Liver (tissue), 3 donors: ENCODE data around the gene MAB21L2.

ENCODE experiments used
- CTCF ChIP-seq: fragments of 150-350 bp; IDR thresholded peaks from 2 replicates; pipeline ENCODE4 v1.5.1; 2017; ENCODE audit warnings: improper control_type of control experiment, low read depth, low read length; ENCODE audit not compliant: missing input control
- GABPA ChIP-seq, 2 donors: IDR thresholded peaks in 1 of 2; conservative IDR thresholded peaks in 1 of 2; 2 replicates each; pipeline ENCODE4 v1.6.1; 2016; ENCODE audit warnings: antibody characterized with exemption in 2 of 2, mild to moderate bottlenecking in 1 of 2, moderate library complexity in 1 of 2
- HNF4A ChIP-seq, 2 donors: conservative IDR thresholded peaks; 2 replicates each; pipeline ENCODE4 v1.6.1; 2016; ENCODE audit warnings: antibody characterized with exemption in 2 of 2, mild to moderate bottlenecking in 2 of 2
- HNF4G ChIP-seq: IDR thresholded peaks from 2 replicates; pipeline ENCODE4 v1.6.1; 2016; ENCODE audit warnings: antibody characterized with exemption
- NR2F2 ChIP-seq: IDR thresholded peaks from 2 replicates; pipeline ENCODE4 v1.6.1; 2016; ENCODE audit warnings: antibody characterized with exemption
- REST ChIP-seq: IDR thresholded peaks from 2 replicates; pipeline ENCODE4 v1.6.1; 2016; ENCODE audit warnings: antibody characterized with exemption, mild to moderate bottlenecking
- TAF1 ChIP-seq: conservative IDR thresholded peaks from 2 replicates; pipeline ENCODE4 v1.6.1; 2016; ENCODE audit warnings: antibody characterized with exemption, mild to moderate bottlenecking
- donor health status: healthy.
- donor health status: healthy.

- TF ChIP-seq GABPA (IDR thresholded peaks at IDR 0.05 in 1 of 2, conservative IDR thresholded peaks at IDR 0.05 in 1 of 2) = no peak
- no peak for TF ChIP-seq CTCF
- no peak for TF ChIP-seq REST
- TF ChIP-seq HNF4A (conservative IDR thresholded peaks at IDR 0.05) = no peak
- no peak for TF ChIP-seq HNF4G
- no peak for TF ChIP-seq TAF1
- TF ChIP-seq NR2F2 = no peak
These were observed 17.6 kb downstream of the MAB21L2 start for GRCh38 chr4:150599547-150599946.
